Tibial artery (tissue), 4 donors: Measurements from ENCODE around the gene ZNF333.
"Not testable (repeated sequence)": the region's sequence is repeated elsewhere in the genome, so short reads cannot be mapped to it uniquely, and the experiment has no call there.

Source experiments
- DNase-seq, 2 donors: peaks; one replicate each; pipeline ENCODE4 v3.0.0-alpha.2; 2019
- H3K27ac ChIP-seq, 2 donors: fragments of 200-600 bp; sonication (generic) in 1 of 2; 1 replicate in 1 of 2; 2 replicates in 1 of 2; pipeline ENCODE4 v1.5.1; 2018 to 2019; ENCODE audit warnings: mild to moderate bottlenecking in 1 of 2
- H3K27me3 ChIP-seq, 2 donors: fragments of 200-600 bp; sonication (generic) in 1 of 2; one replicate each; pipeline versions ENCODE4 v1.5.1 to v1.6.0; 2016 to 2019
- H3K36me3 ChIP-seq, 3 donors: fragments of 200-600 bp; sonication (generic) in 2 of 3; one replicate each; pipeline ENCODE4 v1.5.1; 2016 to 2019; ENCODE audit warnings: mild to moderate bottlenecking in 2 of 3
- H3K4me1 ChIP-seq, 4 donors: fragments of 200-600 bp; sonication (generic) in 2 of 4; 1 replicate in 3 of 4; 2 replicates in 1 of 4; pipeline ENCODE4 v1.5.1; 2016 to 2019
- H3K4me3 ChIP-seq, 2 donors: fragments of 200-600 bp; sonication (generic) in 1 of 2; 1 replicate in 1 of 2; 2 replicates in 1 of 2; pipeline ENCODE4 v1.5.1; 2018 to 2019; ENCODE audit warnings: mild to moderate bottlenecking in 2 of 2
- H3K9me3 ChIP-seq, 3 donors: fragments of 200-600 bp; sonication (generic) in 1 of 3; one replicate each; pipeline ENCODE4 v1.5.1; 2016 to 2019
- CTCF ChIP-seq, 2 experiments: fragments of 200-600 bp in 1 of 2; fragments of 450-650 bp in 1 of 2; IDR thresholded peaks; one replicate each; pipeline ENCODE4 v1.5.1; 2017 to 2019; ENCODE audit warnings: antibody characterized with exemption in 2 of 2, mild to moderate bottlenecking in 1 of 2, moderate library complexity in 1 of 2
- intact Hi-C: fragments of 100-400 bp; cut with DNase I; formaldehyde crosslinking; loops from one replicate; pipeline ENCODE4 v1.15.0; 2023; ENCODE audit warnings: low total_unique reads

Gene ZNF333

GRCh38 chr19:14772467-14772866 is 82.6 kb downstream of the ZNF333 start:
- no peak overlapping the region for H3K4me3 ChIP-seq
- H3K36me3 ChIP-seq: peaks cover 0 to 17% (median 0%) of the 10 kb centered on the region in 3 donors
- H3K9me3 ChIP-seq: no peaks in the 10 kb centered on the region
- intact Hi-C loops: no loop called here
- no peak for TF ChIP-seq CTCF (IDR thresholded peaks at IDR 0.05)
- peaks cover 0 to 36% of the 10 kb centered on the region in 2 donors for H3K27me3 ChIP-seq
- H3K27ac ChIP-seq: no peak overlapping the region
- H3K4me1 ChIP-seq: peaks cover 0 to 3% (median 1%) of the 10 kb centered on the region in 4 donors
- no peak for DNase-seq

- no peaks in the 10 kb centered on the region for H3K9me3 ChIP-seq
- no peak for TF ChIP-seq CTCF (IDR thresholded peaks at IDR 0.05)
- H3K27me3 ChIP-seq: peaks cover 0 to 33% of the 10 kb centered on the region in 2 donors
- H3K4me1 ChIP-seq: peaks cover 0 to 3% (median 1%) of the 10 kb centered on the region in 4 donors
- H3K36me3 ChIP-seq: peaks cover 0 to 15% (median 0%) of the 10 kb centered on the region in 3 donors
- no peak overlapping the region for H3K27ac ChIP-seq
- no peak for DNase-seq
- H3K4me3 ChIP-seq: no peak overlapping the region
- intact Hi-C loops: no loop called here
Measured at GRCh38 chr19:14772995-14773394, 83.1 kb downstream of the ZNF333 start.

- H3K4me3 ChIP-seq, H3K9me3 ChIP-seq, H3K4me1 ChIP-seq, DNase-seq, intact Hi-C loops, H3K27ac ChIP-seq, H3K36me3 ChIP-seq: not testable (repeated sequence)
- peaks cover 0 to 33% of the 10 kb centered on the region in 2 donors for H3K27me3 ChIP-seq
Measured at GRCh38 chr19:14773722-14774121, 83.9 kb downstream of the ZNF333 start.

GRCh38 chr19:14774373-14774772 is 84.5 kb downstream of the ZNF333 start:
- TF ChIP-seq CTCF (IDR thresholded peaks at IDR 0.05): no peak
- H3K36me3 ChIP-seq: peaks cover 0 to 9% (median 0%) of the 10 kb centered on the region in 3 donors
- no peak overlapping the region for H3K27ac ChIP-seq
- peaks cover 0 to 3% (median 1%) of the 10 kb centered on the region in 4 donors for H3K4me1 ChIP-seq
- intact Hi-C loops: no loop called here
- no peaks in the 10 kb centered on the region for H3K9me3 ChIP-seq
- no peak overlapping the region for H3K4me3 ChIP-seq
- DNase-seq: no peak
- H3K27me3 ChIP-seq: peaks cover 0 to 33% of the 10 kb centered on the region in 2 donors

DNA sequence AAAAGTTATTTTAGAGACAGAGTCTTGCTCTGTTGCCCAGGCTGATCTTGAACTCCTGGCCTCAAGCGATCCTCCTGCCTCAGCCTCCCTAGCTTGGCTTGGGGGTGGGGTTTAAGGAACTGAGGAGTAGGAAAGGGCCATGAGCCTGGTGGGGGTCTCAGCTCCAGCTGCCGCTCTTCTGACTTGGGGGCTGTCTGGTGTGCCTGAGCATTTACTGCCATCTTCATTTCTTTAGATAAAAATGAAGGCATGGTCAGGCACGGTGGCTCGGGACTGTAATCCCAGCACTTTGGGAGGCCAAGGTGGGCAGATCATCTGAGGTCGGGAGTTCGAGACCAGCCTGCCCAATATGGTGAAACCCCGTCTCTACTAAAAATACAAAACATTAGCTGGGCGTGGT is 85.5 kb downstream of the ZNF333 start:
- H3K4me3 ChIP-seq, H3K4me1 ChIP-seq, H3K9me3 ChIP-seq, intact Hi-C loops, H3K27ac ChIP-seq, H3K36me3 ChIP-seq, DNase-seq: not testable (repeated sequence)
- H3K27me3 ChIP-seq: peaks cover 0 to 36% of the 10 kb centered on the region in 2 donors

- TF ChIP-seq CTCF (IDR thresholded peaks at IDR 0.05): no peak
- H3K4me3 ChIP-seq: peak overlapping the region; percentile 13 to 25
Measured at GRCh38 chr19:14775869-14776586, 86.2 kb downstream of the ZNF333 start.

GRCh38 chr19:14777645-14778044 is 87.8 kb downstream of the ZNF333 start:
- intact Hi-C loops, H3K36me3 ChIP-seq, H3K9me3 ChIP-seq, H3K4me1 ChIP-seq, H3K27ac ChIP-seq, H3K4me3 ChIP-seq, DNase-seq: not testable (repeated sequence)
- H3K27me3 ChIP-seq: peaks cover 0 to 32% of the 10 kb centered on the region in 2 donors

More at GRCh38 chr19:14775869-14776586, 86.2 kb downstream of the ZNF333 start:
- Histone ChIP-seq H3K27ac (no peak overlapping the region), H3K9me3 (no peaks in the 10 kb centered on the region), H3K27me3 (peaks cover 0 to 35% of the 10 kb centered on the region in 2 donors), H3K36me3 (peaks cover 0 to 5% (median 0%) of the 10 kb centered on the region in 3 donors), H3K4me1 (peaks cover 0 to 3% (median 1%) of the 10 kb centered on the region in 4 donors)
- intact Hi-C loops: no loop called here
- no peak for DNase-seq

GRCh38 chr19:14778110-14778845 is 88.4 kb downstream of the ZNF333 start, which contains the start of gene ADGRE2:
Gene ADGRE2 (minus strand): TSS chr19:14778560. CDS start chr19:14776756, 1,804 bp downstream.
- H3K4me1 ChIP-seq, H3K27ac ChIP-seq, H3K9me3 ChIP-seq, H3K36me3 ChIP-seq, intact Hi-C loops, H3K4me3 ChIP-seq: not testable (repeated sequence)
- DNase-seq: peak in 1 of 2 donors; percentile 24
- H3K27me3 ChIP-seq: peaks cover 0 to 32% of the 10 kb centered on the region in 2 donors
